HG03378 (cell line): ENCODE measurements around the gene USP34.

ENCODE experiments used
- ATAC-seq: cut with Tn5 transposase; IDR thresholded peaks from one replicate; pipeline ENCODE4 v1.9.1; 2021; ENCODE audit warnings: mild to moderate bottlenecking, moderate library complexity; ENCODE audit not compliant: unreplicated experiment

USP34 gene

GRCh38 chr2:61378281-61378680 is 92.6 kb downstream of the USP34 start:
- no peak for ATAC-seq

- ATAC-seq, result no peak
Observed at GRCh38 chr2:61377046-61377445, 93.8 kb downstream of the USP34 start.

GRCh38 chr2:61376211-61376610 is 94.7 kb downstream of the USP34 start:
- ATAC-seq, result no peak

GRCh38 chr2:61371027-61371426 is 99.9 kb downstream of the USP34 start:
- no peak for ATAC-seq

GRCh38 chr2:61368687-61369665 is 101.9 kb downstream of the USP34 start:
- no peak for ATAC-seq

- no peak for ATAC-seq
Observed at GRCh38 chr2:61367177-61367576, 103.7 kb downstream of the USP34 start.

- ATAC-seq, result no peak
Observed at GRCh38 chr2:61363580-61363979, 107.3 kb downstream of the USP34 start.

- no peak for ATAC-seq
Observed at GRCh38 chr2:61362873-61363272, 108.0 kb downstream of the USP34 start.

- ATAC-seq, result no peak
Observed at GRCh38 chr2:61361068-61361467, 109.8 kb downstream of the USP34 start.

GRCh38 chr2:61359058-61359457 is 111.8 kb downstream of the USP34 start:
- ATAC-seq, result no peak

GRCh38 chr2:61357681-61358080 is 113.2 kb downstream of the USP34 start:
- ATAC-seq, result no peak

GRCh38 chr2:61356958-61357350 is 113.9 kb downstream of the USP34 start:
- ATAC-seq, result no peak

GRCh38 chr2:61356261-61356957 is 114.5 kb downstream of the USP34 start:
- ATAC-seq, result no peak

GRCh38 chr2:61354543-61355197 is 116.2 kb downstream of the USP34 start:
- ATAC-seq, result no peak

GRCh38 chr2:61353909-61354308 is 117.0 kb downstream of the USP34 start:
- no peak for ATAC-seq

- ATAC-seq, result no peak
Observed at GRCh38 chr2:61350777-61351176, 120.1 kb downstream of the USP34 start.

- ATAC-seq, result no peak
Observed at GRCh38 chr2:61343141-61343540, 127.7 kb downstream of the USP34 start.

GRCh38 chr2:61340242-61340641 is 130.6 kb downstream of the USP34 start:
- no peak for ATAC-seq

- no peak for ATAC-seq
Observed at GRCh38 chr2:61338447-61338846, 132.4 kb downstream of the USP34 start.

GRCh38 chr2:61335187-61335586 is 135.7 kb downstream of the USP34 start:
- ATAC-seq, result no peak

GRCh38 chr2:61334466-61334865 is 136.4 kb downstream of the USP34 start:
- ATAC-seq, result no peak
